GM23338 (cell line): ENCODE data around the gene NEU4.

Source experiments
- CREB1 ChIP-seq: fragments of 250-450 bp; sonication (Bioruptor Pico); IDR thresholded peaks from 2 replicates; pipeline ENCODE4 v1.5.0; 2020; ENCODE audit warnings: low read depth, mild to moderate bottlenecking, moderate library complexity
- EZH2 ChIP-seq: fragments of 200-600 bp; sonication (generic); IDR thresholded peaks from one replicate; pipeline ENCODE4 v1.8.0; 2017; ENCODE audit warnings: antibody characterized with exemption, mild to moderate bottlenecking, low read depth; ENCODE audit not compliant: unreplicated experiment
- EZH2phosphoT487 ChIP-seq: fragments of 200-600 bp; sonication (generic); IDR thresholded peaks from one replicate; pipeline ENCODE4 v1.8.1; 2018; ENCODE audit warnings: antibody characterized with exemption; ENCODE audit not compliant: unreplicated experiment
- NANOG ChIP-seq: IDR thresholded peaks from 2 replicates; pipeline ENCODE4 v1.6.1; 2016; ENCODE audit warnings: antibody characterized with exemption, borderline replicate concordance
- POLR2AphosphoS5 ChIP-seq: IDR thresholded peaks from 2 replicates; pipeline ENCODE4 v1.6.1; 2016; ENCODE audit warnings: antibody characterized with exemption, low read depth
- TF ChIP-seq, protein P1 (sequence below), 2 experiments: fragments of 200-600 bp in 1 of 2; sonication (generic) in 1 of 2; conservative IDR thresholded peaks; 2 replicates each; pipeline versions ENCODE4 v1.5.1 to v1.6.1; 2016 to 2017; ENCODE audit warnings: antibody characterized with exemption in 2 of 2, low read depth in 2 of 2, mild to moderate bottlenecking in 2 of 2, moderate library complexity in 1 of 2
- TF ChIP-seq, protein P2 (sequence below): IDR thresholded peaks from one replicate; pipeline ENCODE4 v1.6.1; 2018; ENCODE audit warnings: antibody characterized with exemption; ENCODE audit not compliant: unreplicated experiment

GRCh38 chr2:241855245-241855887 is 46.4 kb downstream of the NEU4 start:
- TF ChIP-seq, protein P1, sequence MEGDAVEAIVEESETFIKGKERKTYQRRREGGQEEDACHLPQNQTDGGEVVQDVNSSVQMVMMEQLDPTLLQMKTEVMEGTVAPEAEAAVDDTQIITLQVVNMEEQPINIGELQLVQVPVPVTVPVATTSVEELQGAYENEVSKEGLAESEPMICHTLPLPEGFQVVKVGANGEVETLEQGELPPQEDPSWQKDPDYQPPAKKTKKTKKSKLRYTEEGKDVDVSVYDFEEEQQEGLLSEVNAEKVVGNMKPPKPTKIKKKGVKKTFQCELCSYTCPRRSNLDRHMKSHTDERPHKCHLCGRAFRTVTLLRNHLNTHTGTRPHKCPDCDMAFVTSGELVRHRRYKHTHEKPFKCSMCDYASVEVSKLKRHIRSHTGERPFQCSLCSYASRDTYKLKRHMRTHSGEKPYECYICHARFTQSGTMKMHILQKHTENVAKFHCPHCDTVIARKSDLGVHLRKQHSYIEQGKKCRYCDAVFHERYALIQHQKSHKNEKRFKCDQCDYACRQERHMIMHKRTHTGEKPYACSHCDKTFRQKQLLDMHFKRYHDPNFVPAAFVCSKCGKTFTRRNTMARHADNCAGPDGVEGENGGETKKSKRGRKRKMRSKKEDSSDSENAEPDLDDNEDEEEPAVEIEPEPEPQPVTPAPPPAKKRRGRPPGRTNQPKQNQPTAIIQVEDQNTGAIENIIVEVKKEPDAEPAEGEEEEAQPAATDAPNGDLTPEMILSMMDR (conservative IDR thresholded peaks at IDR 0.05; ENCODE audit: low read depth in 2 of 2): no peak
- TF ChIP-seq NANOG: no peak
- TF ChIP-seq, protein P2, sequence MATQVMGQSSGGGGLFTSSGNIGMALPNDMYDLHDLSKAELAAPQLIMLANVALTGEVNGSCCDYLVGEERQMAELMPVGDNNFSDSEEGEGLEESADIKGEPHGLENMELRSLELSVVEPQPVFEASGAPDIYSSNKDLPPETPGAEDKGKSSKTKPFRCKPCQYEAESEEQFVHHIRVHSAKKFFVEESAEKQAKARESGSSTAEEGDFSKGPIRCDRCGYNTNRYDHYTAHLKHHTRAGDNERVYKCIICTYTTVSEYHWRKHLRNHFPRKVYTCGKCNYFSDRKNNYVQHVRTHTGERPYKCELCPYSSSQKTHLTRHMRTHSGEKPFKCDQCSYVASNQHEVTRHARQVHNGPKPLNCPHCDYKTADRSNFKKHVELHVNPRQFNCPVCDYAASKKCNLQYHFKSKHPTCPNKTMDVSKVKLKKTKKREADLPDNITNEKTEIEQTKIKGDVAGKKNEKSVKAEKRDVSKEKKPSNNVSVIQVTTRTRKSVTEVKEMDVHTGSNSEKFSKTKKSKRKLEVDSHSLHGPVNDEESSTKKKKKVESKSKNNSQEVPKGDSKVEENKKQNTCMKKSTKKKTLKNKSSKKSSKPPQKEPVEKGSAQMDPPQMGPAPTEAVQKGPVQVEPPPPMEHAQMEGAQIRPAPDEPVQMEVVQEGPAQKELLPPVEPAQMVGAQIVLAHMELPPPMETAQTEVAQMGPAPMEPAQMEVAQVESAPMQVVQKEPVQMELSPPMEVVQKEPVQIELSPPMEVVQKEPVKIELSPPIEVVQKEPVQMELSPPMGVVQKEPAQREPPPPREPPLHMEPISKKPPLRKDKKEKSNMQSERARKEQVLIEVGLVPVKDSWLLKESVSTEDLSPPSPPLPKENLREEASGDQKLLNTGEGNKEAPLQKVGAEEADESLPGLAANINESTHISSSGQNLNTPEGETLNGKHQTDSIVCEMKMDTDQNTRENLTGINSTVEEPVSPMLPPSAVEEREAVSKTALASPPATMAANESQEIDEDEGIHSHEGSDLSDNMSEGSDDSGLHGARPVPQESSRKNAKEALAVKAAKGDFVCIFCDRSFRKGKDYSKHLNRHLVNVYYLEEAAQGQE: no peak
- TF ChIP-seq CREB1 (CRISPR knock-in tag): no peak
- TF ChIP-seq EZH2: no peak
- no peak for TF ChIP-seq POLR2AphosphoS5
- TF ChIP-seq EZH2phosphoT487: no peak
